ENCODE results near the gene HAUS3.

- TF ChIP-seq EZH2 (IDR thresholded peaks at IDR 0.05) (no peak), POLR2AphosphoS5 (IDR thresholded peaks at IDR 0.05; ENCODE audit: borderline replicate concordance, low read depth, low read length) (no peak)
Observed at GRCh38 chr4:2266821-2267220, 24.9 kb upstream of the HAUS3 start.

Data from SK-N-MC (cell line).